GM19240 (cell line): ENCODE results near the gene N4BP2.

ENCODE experiments used
- DNase-seq: peaks from one replicate; pipeline ENCODE4 v3.0.0; 2011; ENCODE audit warnings: low spot score; ENCODE audit not compliant: insufficient read length

N4BP2 gene

GRCh38 chr4:40190880-40191815 is 134.5 kb downstream of the N4BP2 start:
- DNase-seq, result no peak

DNA sequence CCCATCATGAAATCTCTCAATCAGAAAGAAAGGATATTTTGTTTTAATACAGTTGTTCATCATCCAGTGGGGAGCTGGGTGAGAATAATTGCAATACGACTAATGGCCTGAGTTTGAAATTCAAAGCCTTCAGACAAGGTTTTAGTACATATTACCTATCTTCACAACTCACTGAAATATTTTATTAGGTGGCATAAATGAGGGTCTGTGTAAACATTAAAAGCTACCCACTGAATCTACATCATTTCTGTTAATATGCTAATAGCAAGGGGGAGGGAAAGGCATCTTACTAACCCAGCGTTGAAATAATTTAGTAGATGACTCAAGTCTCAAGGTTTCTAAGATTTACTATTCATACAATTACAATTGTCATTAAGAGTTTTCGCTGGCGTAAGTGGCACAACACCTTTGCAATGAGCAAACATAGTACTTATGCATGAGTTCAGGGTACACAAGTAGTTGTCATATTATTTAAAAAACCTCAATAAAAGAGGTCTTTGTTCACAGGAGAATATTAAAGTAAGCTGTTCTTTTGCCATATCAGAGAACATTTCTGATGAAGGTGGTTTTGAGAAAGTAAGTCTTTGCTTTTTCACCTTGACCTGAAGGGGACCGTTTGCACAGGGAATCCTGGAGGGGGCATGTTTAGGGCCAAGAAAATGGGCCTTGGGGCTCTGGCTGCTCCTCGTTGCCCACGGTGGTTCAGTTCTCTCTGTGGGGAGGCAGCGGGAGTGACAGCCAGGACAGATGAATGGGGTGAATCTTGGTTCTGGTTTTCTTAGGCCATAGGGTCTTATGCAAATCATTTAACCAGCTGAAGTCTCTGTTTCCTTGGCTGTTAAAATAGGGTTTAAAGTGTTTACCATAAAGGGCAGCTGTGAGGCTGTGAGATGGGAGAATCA is 135.7 kb downstream of the N4BP2 start:
- no peak for DNase-seq

GRCh38 chr4:40193016-40193571 is 136.4 kb downstream of the N4BP2 start:
- no peak for DNase-seq

- DNase-seq, result no peak
Observed at GRCh38 chr4:40193578-40193977, 136.9 kb downstream of the N4BP2 start.

DNA sequence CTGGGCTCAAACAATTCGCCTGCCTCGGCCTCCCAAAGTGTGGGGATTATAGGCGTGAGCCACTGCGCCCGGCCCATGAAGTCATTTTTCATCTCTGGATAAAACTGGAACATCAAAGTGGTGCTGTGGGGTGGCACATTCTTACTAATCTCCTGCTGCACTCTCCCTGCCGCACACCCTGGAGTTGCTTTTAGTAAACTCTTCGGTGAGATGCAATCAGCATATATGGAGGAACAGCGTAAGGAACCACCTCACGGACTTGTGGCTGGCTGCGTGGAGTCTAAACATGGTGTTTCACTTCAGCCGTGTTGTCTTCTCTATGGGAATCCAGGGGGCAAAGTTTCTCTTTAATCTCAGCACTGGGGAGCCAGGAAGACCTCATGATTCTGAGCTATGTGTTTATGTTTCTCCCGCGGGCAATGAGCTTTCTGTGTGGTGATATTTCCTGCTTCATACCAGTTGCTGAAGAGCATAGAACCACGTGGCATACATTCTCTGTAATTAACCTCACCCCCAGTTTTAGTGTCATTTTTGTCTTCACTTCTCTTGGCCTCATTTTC is 138.0 kb downstream of the N4BP2 start:
- DNase-seq, result no peak

DNA sequence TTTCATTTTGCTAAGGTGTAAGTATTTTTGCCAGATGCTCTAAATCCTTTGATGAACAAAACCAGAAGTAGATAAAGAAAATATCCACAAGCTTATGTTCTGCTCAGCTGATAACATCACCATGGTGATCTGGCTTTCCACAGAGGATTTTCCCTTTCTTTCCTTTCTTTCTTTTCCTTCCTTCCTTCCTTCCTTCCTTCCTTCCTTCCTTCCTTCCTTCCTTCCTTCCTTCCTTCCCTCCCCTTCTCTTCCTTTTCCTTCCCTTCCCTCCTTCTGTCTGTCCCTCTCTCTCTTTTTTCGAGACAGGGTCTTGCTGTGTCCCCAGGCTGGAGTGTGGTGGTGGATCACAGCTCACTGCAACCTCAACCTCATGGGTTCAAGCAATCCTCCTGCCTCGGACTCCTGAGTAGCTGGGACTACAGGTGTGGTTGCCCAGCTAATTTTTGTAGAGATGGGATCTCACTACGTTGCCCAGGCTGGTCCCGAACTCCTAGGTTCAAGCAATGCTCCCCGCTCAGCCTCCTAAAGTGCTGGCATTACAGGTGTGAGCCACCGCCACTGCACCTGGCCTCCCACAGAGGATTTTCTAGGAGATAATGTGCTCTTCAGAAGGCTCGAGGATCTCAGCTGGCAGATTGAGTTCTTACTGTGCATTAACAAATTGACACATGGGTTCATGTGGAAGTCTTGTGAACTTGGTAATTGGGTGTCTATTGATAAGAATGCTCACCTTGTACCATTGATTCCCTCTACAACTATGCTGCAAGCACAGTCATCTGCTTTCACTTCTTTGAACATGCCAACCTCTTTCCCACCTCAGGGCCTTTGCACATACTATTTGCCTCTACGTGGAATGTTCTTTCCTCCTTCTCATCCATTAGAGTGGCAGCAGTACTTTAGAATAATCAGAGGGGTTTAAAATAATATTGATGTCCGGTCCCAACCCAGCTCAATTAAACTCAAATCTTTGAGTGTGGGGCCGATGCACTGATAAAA is 138.8 kb downstream of the N4BP2 start:
- no peak for DNase-seq

- DNase-seq, result no peak
Observed at GRCh38 chr4:40196272-40196671, 139.6 kb downstream of the N4BP2 start.

DNA sequence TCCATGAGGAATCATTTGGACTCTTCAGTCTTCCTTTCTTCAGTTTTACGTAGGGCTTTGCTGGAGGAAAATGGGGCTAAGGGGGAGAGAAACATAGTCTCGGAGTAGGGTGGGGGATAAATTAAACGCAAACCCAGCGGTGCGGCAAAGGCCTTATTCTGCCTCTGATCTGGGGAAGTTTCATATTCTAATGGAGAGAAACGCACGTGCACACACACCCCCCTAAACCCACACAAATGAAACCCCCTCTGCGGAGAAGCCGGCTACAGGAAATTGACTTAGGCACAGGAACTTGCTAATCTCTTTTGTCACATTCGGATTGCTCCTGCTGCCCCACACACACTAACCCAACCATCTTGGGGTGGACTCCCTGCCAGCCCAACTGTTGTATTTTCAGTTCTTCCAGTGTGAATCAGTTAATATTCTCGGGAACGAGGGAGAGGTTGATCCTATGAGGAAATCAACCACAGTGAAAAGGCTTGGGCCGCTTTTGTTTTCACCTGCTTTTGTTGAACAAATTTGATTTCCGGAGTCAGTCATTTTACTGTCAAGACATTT is 140.2 kb downstream of the N4BP2 start, which contains the start of gene RHOH:
TSS of gene RHOH (plus strand) at position 308 of the 558 bp plus-strand sequence. CDS start 46,356 bp downstream, outside the sequence.
- no peak for DNase-seq

DNA sequence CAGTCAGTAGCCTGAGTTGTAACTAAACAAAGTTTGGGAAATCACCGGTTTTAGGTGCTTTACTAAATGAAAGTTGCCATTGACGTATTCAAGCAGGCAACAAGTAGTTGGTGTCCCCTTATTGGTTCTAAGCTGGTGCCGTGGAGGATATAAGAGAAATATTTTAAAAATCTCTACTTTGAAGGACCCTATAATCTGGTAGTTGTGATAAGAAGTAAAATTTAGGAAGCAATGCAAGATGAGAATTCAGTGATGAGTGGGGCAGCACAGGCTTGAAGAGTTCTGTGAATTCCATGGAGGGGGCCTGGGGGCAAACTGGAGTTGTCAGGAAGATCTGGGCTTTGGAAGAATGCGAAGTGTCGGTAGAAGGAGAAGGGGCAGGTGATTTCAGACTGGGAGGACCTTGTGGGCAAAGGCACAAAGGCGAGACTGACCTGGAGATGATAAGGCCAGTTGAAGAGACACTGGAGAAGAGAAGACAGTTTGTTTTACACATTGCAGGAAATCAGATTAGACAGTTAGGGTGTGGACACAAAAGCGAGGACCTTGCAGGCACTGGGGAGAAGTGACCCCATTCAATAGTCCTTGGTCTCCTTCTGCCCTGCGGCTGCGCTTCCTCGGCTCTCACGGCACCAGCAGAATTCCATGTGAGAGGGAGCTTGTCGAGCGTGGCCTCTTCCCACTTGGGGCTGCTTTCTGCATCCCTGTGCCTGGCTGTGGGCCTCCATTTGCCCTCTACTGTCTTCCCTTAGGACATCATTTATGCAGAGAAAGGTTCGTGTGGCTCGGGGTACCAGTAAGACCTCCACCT is 141.4 kb downstream of the N4BP2 start:
- DNase-seq, result no peak

- DNase-seq, result no peak
Observed at GRCh38 chr4:40199179-40199670, 142.6 kb downstream of the N4BP2 start.

- DNase-seq, result no peak
Observed at GRCh38 chr4:40199999-40200874, 143.6 kb downstream of the N4BP2 start.

DNA sequence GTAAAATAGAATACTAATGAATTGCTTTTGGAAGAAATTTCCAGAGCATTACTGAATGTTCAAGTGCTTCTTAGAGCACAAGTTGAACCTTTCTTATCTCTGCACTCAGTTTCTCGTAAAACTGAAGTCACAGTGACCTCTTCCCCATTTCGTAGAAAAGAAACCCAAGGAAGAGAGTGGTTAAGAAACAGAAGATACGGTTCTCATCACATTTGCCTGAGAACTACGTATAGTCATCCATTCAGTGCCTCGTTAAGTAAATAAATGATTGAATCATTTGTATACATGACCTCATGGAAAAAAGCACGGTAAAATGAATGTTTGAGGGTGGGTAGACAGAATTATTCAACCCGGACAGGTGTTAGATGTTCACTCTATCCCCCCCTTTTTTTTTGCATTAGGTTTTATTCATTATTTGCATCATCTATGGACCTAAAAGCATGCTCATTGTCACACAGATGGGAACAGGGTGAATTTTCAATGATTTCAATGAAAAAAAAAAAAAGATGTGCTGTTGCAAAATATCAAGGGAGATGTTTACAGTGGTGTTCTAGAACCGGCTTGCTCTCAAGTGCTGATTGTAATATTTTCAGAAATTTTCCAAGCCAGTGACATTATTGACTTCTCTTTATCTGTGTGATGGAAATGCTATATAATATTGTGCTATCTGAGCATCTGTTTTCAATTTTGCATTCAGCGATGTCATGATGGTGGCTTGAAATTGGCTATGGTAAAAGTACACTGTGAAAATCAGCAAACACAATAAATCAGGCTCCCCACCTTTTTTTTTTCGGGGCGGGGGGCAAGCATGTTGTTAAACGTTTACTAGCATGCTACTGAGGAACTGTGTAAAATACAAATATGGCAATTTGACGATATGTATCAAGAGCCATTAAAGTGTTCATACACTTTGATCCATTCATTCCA is 144.5 kb downstream of the N4BP2 start:
- no peak for DNase-seq

DNA sequence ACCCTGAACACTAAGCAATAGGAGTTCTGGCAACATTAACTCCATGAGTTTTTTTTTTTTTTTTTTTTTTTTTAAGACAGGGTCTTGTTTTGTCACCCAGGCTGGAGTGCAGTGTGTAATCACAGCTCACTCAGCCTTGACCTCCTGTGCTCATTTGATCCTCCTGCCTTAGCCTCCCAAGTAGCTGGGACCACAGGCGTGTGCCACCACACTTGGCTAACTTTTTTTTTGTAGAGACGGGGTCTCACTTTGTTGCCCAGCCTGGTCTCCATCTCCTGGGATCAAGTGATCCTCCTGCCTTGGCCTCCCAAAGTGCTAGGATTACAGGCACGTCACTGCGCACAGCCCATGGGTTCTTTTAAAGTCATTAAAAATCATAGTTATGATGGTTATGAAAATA is 145.2 kb downstream of the N4BP2 start:
- DNase-seq, result no peak

- no peak for DNase-seq
Observed at GRCh38 chr4:40202474-40202873, 145.8 kb downstream of the N4BP2 start.

DNA sequence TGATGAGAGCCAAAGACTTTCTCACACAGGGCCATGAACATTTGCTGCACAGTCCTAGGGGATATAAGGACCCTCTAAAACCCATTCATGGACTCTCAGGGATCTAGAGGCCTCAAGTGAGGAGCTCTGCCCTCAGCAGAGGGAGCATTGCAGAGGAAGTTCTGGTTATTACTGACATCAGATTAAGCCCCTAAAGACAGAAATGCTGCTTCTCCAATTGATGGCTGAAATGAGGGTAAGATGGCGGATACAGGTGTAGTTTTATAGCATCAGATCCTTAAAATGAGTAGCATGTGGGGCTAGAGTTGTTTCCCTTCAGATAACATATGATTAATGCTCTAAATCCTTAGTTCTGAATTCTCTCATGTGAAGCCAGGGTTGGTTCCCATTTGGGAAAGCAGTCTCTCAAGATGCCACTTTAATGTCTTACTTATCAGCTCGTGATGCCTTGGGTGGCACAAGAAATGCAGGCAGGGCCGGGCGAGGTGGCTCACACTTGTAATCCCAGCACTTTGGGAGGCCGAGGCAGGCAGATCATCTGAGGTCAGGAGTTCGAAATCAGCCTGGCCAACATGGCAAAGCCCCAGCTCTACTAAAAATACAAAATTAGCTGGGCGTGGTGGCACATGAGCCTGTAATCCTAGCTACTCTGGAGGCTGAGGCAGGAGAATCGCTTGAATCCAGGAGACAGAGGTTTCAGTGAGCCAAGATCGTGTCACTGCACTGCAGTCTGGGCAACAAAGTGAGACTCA is 148.0 kb downstream of the N4BP2 start:
- DNase-seq, result no peak
